ENCODE results near the gene NELFA.
"Not testable (repeated sequence)": the region's sequence is repeated elsewhere in the genome, so short reads cannot be mapped to it uniquely, and the experiment has no call there.

Gene NELFA

GRCh38 chr4:2041239-2042130 lies 32.7 kb upstream of the NELFA start:
- DNase-seq (ENCODE audit: low spot score), result peak; percentile 84
- ChIA-PET CTCF (interaction anchor here (0.6 kb wide), 1 partner anchor 358 kb away, joined by 3 read pairs; no protein-coding TSS in a partner anchor), POLR2A (ENCODE audit: low non-redundant PET) (no interaction called here)
- no peak for TF ChIP-seq CTCF (conservative IDR thresholded peaks at IDR 0.05; ENCODE audit: low read depth)
- H3K27ac ChIP-seq, result peak overlapping the region; percentile 26; the same call in 1 of the 2 replicates

GRCh38 chr4:2040391-2041238 lies 31.8 kb upstream of the NELFA start:
- DNase-seq (ENCODE audit: low spot score), result no peak
- H3K27ac ChIP-seq, result no peak overlapping the region
- ChIA-PET CTCF (interaction anchor here (0.6 kb wide), 1 partner anchor 358 kb away, joined by 3 read pairs; no protein-coding TSS in a partner anchor), POLR2A (ENCODE audit: low non-redundant PET) (no interaction called here)
- TF ChIP-seq CTCF (conservative IDR thresholded peaks at IDR 0.05; ENCODE audit: low read depth), result no peak

GRCh38 chr4:2036866-2037265 lies 28.1 kb upstream of the NELFA start:
- H3K27ac ChIP-seq, result no peak overlapping the region
- POLR2A ChIA-PET (ENCODE audit: low non-redundant PET), result no interaction called here
- CTCF ChIA-PET, result interaction anchor here (0.6 to 1.2 kb wide), 2 partner anchors 183 to 205 kb away, joined by 3 read pairs; no protein-coding TSS in a partner anchor
- no peak for TF ChIP-seq CTCF (conservative IDR thresholded peaks at IDR 0.05; ENCODE audit: low read depth)
- DNase-seq (ENCODE audit: low spot score), result no peak

- POLR2A ChIA-PET (ENCODE audit: low non-redundant PET), result no interaction called here
- CTCF ChIA-PET, result interaction anchor here (0.5 to 1.2 kb wide), 2 partner anchors 184 to 353 kb away, joined by 3 to 4 read pairs; no protein-coding TSS in a partner anchor
- no peak for DNase-seq (ENCODE audit: low spot score)
- TF ChIP-seq CTCF (conservative IDR thresholded peaks at IDR 0.05; ENCODE audit: low read depth), result no peak
- no peak overlapping the region for H3K27ac ChIP-seq
These were observed 27.6 kb upstream of the NELFA start for GRCh38 chr4:2036327-2036726.

- POLR2A ChIA-PET (ENCODE audit: low non-redundant PET); H3K27ac ChIP-seq; DNase-seq (ENCODE audit: low spot score): not testable (repeated sequence)
- CTCF ChIA-PET, result interaction anchor here (0.6 kb wide), 1 partner anchor 14 kb away, joined by 4 read pairs; no protein-coding TSS in a partner anchor
These were observed 22.4 kb upstream of the NELFA start for GRCh38 chr4:2031161-2031560.

GRCh38 chr4:2027120-2027519 lies 18.3 kb upstream of the NELFA start:
- DNase-seq (ENCODE audit: low spot score); POLR2A ChIA-PET (ENCODE audit: low non-redundant PET); H3K27ac ChIP-seq; CTCF ChIA-PET: not testable (repeated sequence)

- no peak for TF ChIP-seq CTCF (conservative IDR thresholded peaks at IDR 0.05; ENCODE audit: low read depth)
- ChIA-PET POLR2A (ENCODE audit: low non-redundant PET) (no interaction called here), CTCF (no interaction called here)
- no peak overlapping the region for H3K27ac ChIP-seq
- DNase-seq (ENCODE audit: low spot score), result no peak
These were observed 17.0 kb upstream of the NELFA start for GRCh38 chr4:2025817-2026216.

Measured in RWPE1 (cell line).